ENCODE measurements around the gene NADK2.

Gene NADK2

GRCh38 chr5:36155291-36155690 is 86.4 kb downstream of the NADK2 start:
- TF ChIP-seq SP1 (IDR thresholded peaks at IDR 0.05): no peak
- TF ChIP-seq ZNF384 (IDR thresholded peaks at IDR 0.05): no peak
- TF ChIP-seq SUZ12 (IDR thresholded peaks at IDR 0.05): no peak
- no peak for TF ChIP-seq FOXM1 (IDR thresholded peaks at IDR 0.05; ENCODE audit: borderline replicate concordance)
- TF ChIP-seq TARDBP (IDR thresholded peaks at IDR 0.05): no peak
- TF ChIP-seq LEF1 (IDR thresholded peaks at IDR 0.05; ENCODE audit: borderline replicate concordance): no peak
- no peak for TF ChIP-seq L3MBTL2 (conservative IDR thresholded peaks at IDR 0.05)
- no peak for TF ChIP-seq FOXA1 (IDR thresholded peaks at IDR 0.05)
- no peak for TF ChIP-seq ARNT (IDR thresholded peaks at IDR 0.05)
- no peak for TF ChIP-seq PKNOX1 (IDR thresholded peaks at IDR 0.05)
- TF ChIP-seq HDGF (IDR thresholded peaks at IDR 0.05; ENCODE audit: borderline replicate concordance): no peak
- TF ChIP-seq CTBP1 (IDR thresholded peaks at IDR 0.05; ENCODE audit: borderline replicate concordance): no peak
- no peak for TF ChIP-seq NFRKB (IDR thresholded peaks at IDR 0.05)
- CTCF ChIA-PET: no interaction called here
- POLR2A ChIA-PET: no interaction called here
- DNase-seq (ENCODE audit: extremely low spot score): no peak

GRCh38 chr5:36153726-36154125 is 88.0 kb downstream of the NADK2 start:
- ChIA-PET CTCF (interaction anchor here (0.9 to 1.7 kb wide), 3 partner anchors 11 to 261 kb away, joined by 4 to 7 read pairs (median 5); no protein-coding TSS in a partner anchor), POLR2A (no interaction called here)

GRCh38 chr5:36153298-36153677 is 88.4 kb downstream of the NADK2 start:
- POLR2A ChIA-PET: interaction anchor here (0.8 to 3.2 kb wide), 4 partner anchors 9 to 88 kb away, joined by 3 to 18 read pairs (median 8); no protein-coding TSS in a partner anchor
- no peak for DNase-seq (ENCODE audit: extremely low spot score)
- CTCF ChIA-PET: interaction anchor here (0.9 to 1.7 kb wide), 5 partner anchors 10 to 261 kb away, joined by 3 to 11 read pairs (median 5); no protein-coding TSS in a partner anchor
- TF ChIP-seq SUZ12 (IDR thresholded peaks at IDR 0.05): no peak
- no peak for TF ChIP-seq TARDBP (IDR thresholded peaks at IDR 0.05)
- no peak for TF ChIP-seq FOXK2 (IDR thresholded peaks at IDR 0.05)

More at GRCh38 chr5:36153726-36154125, 88.0 kb downstream of the NADK2 start:
- no peak for DNase-seq (ENCODE audit: extremely low spot score)
- TF ChIP-seq SP1 (IDR thresholded peaks at IDR 0.05) (no peak), ARNT (IDR thresholded peaks at IDR 0.05) (no peak), TARDBP (IDR thresholded peaks at IDR 0.05) (no peak), FOXM1 (IDR thresholded peaks at IDR 0.05; ENCODE audit: borderline replicate concordance) (no peak), FOXK2 (IDR thresholded peaks at IDR 0.05) (no peak), L3MBTL2 (conservative IDR thresholded peaks at IDR 0.05) (no peak), FOXA1 (IDR thresholded peaks at IDR 0.05) (no peak), SUZ12 (IDR thresholded peaks at IDR 0.05) (no peak), CTBP1 (IDR thresholded peaks at IDR 0.05; ENCODE audit: borderline replicate concordance) (no peak), ZNF384 (IDR thresholded peaks at IDR 0.05) (no peak), ELF4 (IDR thresholded peaks at IDR 0.05) (no peak), LEF1 (IDR thresholded peaks at IDR 0.05; ENCODE audit: borderline replicate concordance) (no peak)

- TF ChIP-seq HDGF (IDR thresholded peaks at IDR 0.05; ENCODE audit: borderline replicate concordance) (no peak), FOXA1 (IDR thresholded peaks at IDR 0.05) (no peak), CTBP1 (IDR thresholded peaks at IDR 0.05; ENCODE audit: borderline replicate concordance) (no peak), BHLHE40 (IDR thresholded peaks at IDR 0.05; ENCODE audit: borderline replicate concordance) (no peak), SP1 (IDR thresholded peaks at IDR 0.05) (no peak), ARNT (IDR thresholded peaks at IDR 0.05) (no peak), TARDBP (IDR thresholded peaks at IDR 0.05) (no peak), PKNOX1 (IDR thresholded peaks at IDR 0.05) (no peak), ELF4 (IDR thresholded peaks at IDR 0.05) (no peak)
- peak; percentile 9 for DNase-seq (ENCODE audit: extremely low spot score)
- CTCF ChIA-PET: interaction anchor here (0.7 to 1.7 kb wide), 5 partner anchors 11 to 262 kb away, joined by 3 to 11 read pairs (median 4); no protein-coding TSS in a partner anchor
- POLR2A ChIA-PET: interaction anchor here (0.8 to 3.2 kb wide), 9 partner anchors 10 to 1237 kb away, joined by 3 to 18 read pairs (median 3); partner anchors contain the start of genes BRIX1, RAD1 and UGT3A2
These were observed 89.1 kb downstream of the NADK2 start for GRCh38 chr5:36152324-36153297.

GRCh38 chr5:36151434-36152323 is 90.0 kb downstream of the NADK2 start, which contains the start of the genes LMBRD2 and SKP2:
TSS of gene LMBRD2 (minus strand) at chr5:36151887. CDS start at chr5:36143349, 8,538 bp downstream.
TSS of gene SKP2 (plus strand) at chr5:36152111. CDS start at chr5:36152263, 152 bp downstream.
- no peak for TF ChIP-seq FOXA1 (IDR thresholded peaks at IDR 0.05)
- TF ChIP-seq L3MBTL2 (conservative IDR thresholded peaks at IDR 0.05): peak; percentile 34
- peak; percentile 39 for TF ChIP-seq ELF4 (IDR thresholded peaks at IDR 0.05)
- POLR2A ChIA-PET: interaction anchor here (0.8 to 3.2 kb wide), 12 partner anchors 11 to 1236 kb away, joined by 3 to 18 read pairs (median 4); partner anchors contain the start of genes BRIX1, NADK2, RAD1 and UGT3A2
- DNase-seq (ENCODE audit: extremely low spot score): peak; percentile 93
- CTCF ChIA-PET: interaction anchor here (0.7 to 1.7 kb wide), 6 partner anchors 12 to 112 kb away, joined by 3 to 11 read pairs (median 4); no protein-coding TSS in a partner anchor
